ENCODE results near the gene PAK6. TPM values are rescaled to one million over a fixed set of nuclear protein-coding genes. Genes with fewer than 3 reads are reported as not detected.
A peak's percentile ranks its signal among the peaks of the same experiment; 100 is the strongest.

Gene PAK6
- total RNA-seq, result 0.34 and 0.40 TPM in 2 replicates

GRCh38 chr15:40238532-40239403, at the start of gene PAK6:
TSS of gene PAK6 (plus strand) at chr15:40239063. CDS start at chr15:40264786, 25,723 bp downstream.
- H3K27ac Mint-ChIP-seq, result no peak within 1 kb of the TSS
- ATAC-seq (ENCODE audit: low read depth), result peak; percentile 48
- DNase-seq, result peak; percentile 36
- peak within 1 kb of the TSS; percentile 72 for H3K4me3 Mint-ChIP-seq
- H3K27me3 Mint-ChIP-seq, result peaks cover 12% of the 10 kb centered on the region
- no peak for TF ChIP-seq CTCF (IDR thresholded peaks at IDR 0.05)
- no peaks in the 10 kb centered on the region for H3K36me3 Mint-ChIP-seq (ENCODE audit: low read depth)
- peaks cover 37% of the 10 kb centered on the region for H3K4me1 Mint-ChIP-seq
- ChIA-PET POLR2A (interaction anchor here (0.6 to 1.4 kb wide), 10 partner anchors 8 to 539 kb away, joined by 3 to 8 read pairs (median 3); no protein-coding TSS in a partner anchor), CTCF (interaction anchor here (0.7 to 2.3 kb wide), 6 partner anchors 22 to 183 kb away, joined by 3 to 10 read pairs (median 4); no protein-coding TSS in a partner anchor)
- no peaks in the 10 kb centered on the region for H3K9me3 Mint-ChIP-seq
- intact Hi-C loops (cut with micrococcal nuclease), result loop anchor here (5.0 kb wide), 1 partner anchor 34 kb away; no protein-coding TSS in a partner anchor

DNA sequence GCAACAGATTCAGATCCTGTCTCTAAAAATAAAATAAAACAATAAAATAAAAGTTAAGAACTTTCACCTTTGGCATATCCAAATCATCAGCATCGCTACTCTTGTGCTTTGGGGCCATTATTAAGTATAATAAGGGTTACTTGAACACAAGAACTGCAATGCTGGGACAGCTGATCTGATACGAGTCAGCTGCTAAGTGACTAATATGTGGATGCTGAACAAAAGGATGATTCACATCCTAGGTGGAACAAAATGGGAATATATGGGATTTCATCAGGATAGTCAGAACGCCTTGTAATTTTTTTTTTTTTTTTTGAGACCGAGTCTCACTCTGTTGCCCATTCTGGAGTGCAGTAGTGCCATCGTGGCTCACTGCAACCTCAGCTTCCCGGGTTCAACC, 48.3 kb upstream of the PAK6 start:
- ChIA-PET CTCF (interaction anchor here (0.6 kb wide), 1 partner anchor 9 kb away, joined by 5 read pairs; no protein-coding TSS in a partner anchor), POLR2A (interaction anchor here (0.7 kb wide), 1 partner anchor 9 kb away, joined by 6 read pairs; no protein-coding TSS in a partner anchor)
- H3K36me3 Mint-ChIP-seq (ENCODE audit: low read depth), result no peaks in the 10 kb centered on the region
- no peaks in the 10 kb centered on the region for H3K27me3 Mint-ChIP-seq
- DNase-seq (no peak), ATAC-seq (ENCODE audit: low read depth) (no peak)
- H3K9me3 Mint-ChIP-seq, result no peaks in the 10 kb centered on the region
- no peak for TF ChIP-seq CTCF (IDR thresholded peaks at IDR 0.05)
- no peak overlapping the region for H3K27ac Mint-ChIP-seq
- intact Hi-C loops (cut with micrococcal nuclease), result loop anchor here (10.0 kb wide), 1 partner anchor 1726 kb away; no protein-coding TSS in a partner anchor
- peaks cover 5% of the 10 kb centered on the region for H3K4me1 Mint-ChIP-seq
- no peak overlapping the region for H3K4me3 Mint-ChIP-seq

GRCh38 chr15:40192942-40193341, 45.9 kb upstream of the PAK6 start:
- intact Hi-C loops (cut with micrococcal nuclease), result loop anchor here (10.0 kb wide), 1 partner anchor 1728 kb away; no protein-coding TSS in a partner anchor
- DNase-seq, result no peak

DNA sequence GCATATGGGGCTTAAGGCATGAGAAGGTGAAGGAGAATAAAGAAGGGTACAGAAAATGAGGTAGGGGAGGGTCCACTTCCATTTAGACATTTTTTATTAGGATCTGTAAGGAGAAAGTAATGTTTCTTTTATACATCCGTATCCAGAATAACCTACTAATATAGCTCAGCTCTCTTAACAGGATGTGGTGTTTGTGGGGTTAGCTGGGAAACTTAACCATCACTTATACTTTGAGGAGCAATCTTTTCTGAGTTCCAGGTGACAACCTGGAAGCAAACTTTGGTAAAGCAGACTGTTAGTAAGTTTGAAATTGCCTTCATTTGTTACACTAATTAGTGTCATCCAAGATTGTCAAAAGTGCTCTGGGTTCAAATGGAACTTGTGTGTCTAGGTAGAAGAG, 41.4 kb upstream of the PAK6 start:
- Mint-ChIP-seq H3K36me3 (ENCODE audit: low read depth) (no peaks in the 10 kb centered on the region), H3K4me1 (peaks cover 6% of the 10 kb centered on the region), H3K27me3 (no peaks in the 10 kb centered on the region), H3K4me3 (no peak overlapping the region), H3K27ac (no peak overlapping the region), H3K9me3 (no peaks in the 10 kb centered on the region)
- ChIA-PET CTCF (interaction anchor here (1.0 kb wide), 1 partner anchor 10 kb away, joined by 5 read pairs; no protein-coding TSS in a partner anchor), POLR2A (no interaction called here)
- no peak for TF ChIP-seq CTCF (IDR thresholded peaks at IDR 0.05)
- ATAC-seq (ENCODE audit: low read depth) (no peak), DNase-seq (no peak)
- intact Hi-C loops (cut with micrococcal nuclease), result loop anchor here (10.0 kb wide), 1 partner anchor 1733 kb away; no protein-coding TSS in a partner anchor

More at GRCh38 chr15:40192942-40193341, 45.9 kb upstream of the PAK6 start:
- Mint-ChIP-seq H3K4me3 (no peak overlapping the region), H3K36me3 (ENCODE audit: low read depth) (no peaks in the 10 kb centered on the region), H3K27ac (no peak overlapping the region), H3K27me3 (no peaks in the 10 kb centered on the region), H3K9me3 (no peaks in the 10 kb centered on the region), H3K4me1 (peaks cover 3% of the 10 kb centered on the region)
- ATAC-seq (ENCODE audit: low read depth), result no peak
- ChIA-PET POLR2A (no interaction called here), CTCF (interaction anchor here (1.7 kb wide), 1 partner anchor 82 kb away, joined by 5 read pairs; no protein-coding TSS in a partner anchor)
- no peak for TF ChIP-seq CTCF (IDR thresholded peaks at IDR 0.05)

Measured in activated B cell treated with CpG ODN at 0.5 μM for 24 hours (primary cell).